HFF-Myc (cell line): ENCODE results near the gene COL5A1.
"Not testable (repeated sequence)": the region's sequence is repeated elsewhere in the genome, so short reads cannot be mapped to it uniquely, and the experiment has no call there.

Source experiments
- DNase-seq: peaks from one replicate; pipeline ENCODE4 v3.0.0-alpha.2; 2011; ENCODE audit warnings: low read depth; ENCODE audit errors: extremely low read depth
- H3K4me3 ChIP-seq: replicated peaks from 2 replicates; pipeline ENCODE4 v1.5.1; 2011; ENCODE audit warnings: low read depth, mild to moderate bottlenecking, control low read depth, low read length
- CTCF ChIP-seq: IDR thresholded peaks from 2 replicates; pipeline ENCODE4 v1.5.1; 2012; ENCODE audit warnings: mild to moderate bottlenecking, low read depth, low read length, control low read depth; ENCODE audit errors: missing control alignments

The COL5A1 gene

GRCh38 chr9:134663084-134663483 is 21.5 kb downstream of the COL5A1 start:
- H3K4me3 ChIP-seq: no peak overlapping the region
- no peak for DNase-seq
- no peak for TF ChIP-seq CTCF

DNA sequence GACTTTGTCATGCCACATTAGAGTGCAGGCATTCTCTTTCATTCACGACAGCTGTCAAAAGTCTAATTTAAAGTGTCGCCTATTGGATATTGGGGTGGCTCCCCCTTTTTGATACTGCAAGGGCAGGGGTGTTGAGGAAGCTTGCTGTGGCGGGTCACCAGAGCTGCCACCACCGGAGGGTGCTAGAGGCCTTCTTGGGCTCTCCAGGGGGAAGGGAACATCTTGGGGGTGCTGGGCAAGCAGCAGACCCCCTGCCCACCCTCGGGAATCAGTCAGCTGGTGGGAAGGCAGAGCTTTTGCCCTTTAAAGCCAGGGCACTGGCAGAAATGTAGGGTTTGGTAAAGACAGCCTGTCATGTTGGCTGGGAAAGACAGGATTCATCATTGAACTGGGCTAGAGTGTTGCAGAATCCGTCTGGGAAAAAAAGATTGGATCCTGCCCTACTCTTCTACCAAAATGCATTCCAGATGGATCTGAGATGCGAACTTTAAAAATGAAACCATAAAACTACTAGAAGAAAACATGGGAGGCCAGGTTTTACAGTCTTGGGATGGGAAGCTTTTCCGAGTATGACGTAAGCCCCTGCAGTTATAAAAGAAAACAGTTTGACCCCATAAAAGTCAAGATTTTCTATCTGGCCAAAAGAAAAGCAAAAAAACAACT is 22.3 kb downstream of the COL5A1 start:
- peak; percentile 31 for TF ChIP-seq CTCF
- H3K4me3 ChIP-seq: no peak overlapping the region
- DNase-seq: no peak

- H3K4me3 ChIP-seq: no peak overlapping the region
- TF ChIP-seq CTCF: no peak
Observed at GRCh38 chr9:134664446-134664845, 22.8 kb downstream of the COL5A1 start.

GRCh38 chr9:134666208-134666607 is 24.6 kb downstream of the COL5A1 start:
- no peak for DNase-seq
- no peak for TF ChIP-seq CTCF
- H3K4me3 ChIP-seq: no peak overlapping the region

More at GRCh38 chr9:134664446-134664845, 22.8 kb downstream of the COL5A1 start:
- no peak for DNase-seq

- no peak for TF ChIP-seq CTCF
- H3K4me3 ChIP-seq: no peak overlapping the region
- no peak for DNase-seq
Observed at GRCh38 chr9:134666831-134667230, 25.2 kb downstream of the COL5A1 start.

DNA sequence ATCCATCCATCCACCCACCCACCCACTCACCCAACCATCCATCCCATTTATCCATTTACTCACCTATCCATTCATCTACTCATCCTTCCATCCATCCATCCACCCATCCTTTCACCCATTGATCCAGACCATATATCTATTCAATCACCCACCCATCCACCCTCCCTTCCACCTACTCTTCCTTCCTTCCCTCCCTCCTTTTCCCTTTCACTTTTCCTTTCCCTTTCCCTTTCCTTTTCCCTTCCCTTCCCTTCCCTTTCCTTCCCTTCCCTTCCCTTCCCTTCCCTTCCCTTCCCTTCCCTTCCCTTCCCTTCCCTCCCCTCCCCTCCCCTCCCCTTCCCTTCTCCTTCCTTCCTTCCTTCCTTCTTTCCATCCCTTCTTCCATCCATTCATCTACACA is 27.4 kb downstream of the COL5A1 start:
- H3K4me3 ChIP-seq: not testable (repeated sequence)

DNA sequence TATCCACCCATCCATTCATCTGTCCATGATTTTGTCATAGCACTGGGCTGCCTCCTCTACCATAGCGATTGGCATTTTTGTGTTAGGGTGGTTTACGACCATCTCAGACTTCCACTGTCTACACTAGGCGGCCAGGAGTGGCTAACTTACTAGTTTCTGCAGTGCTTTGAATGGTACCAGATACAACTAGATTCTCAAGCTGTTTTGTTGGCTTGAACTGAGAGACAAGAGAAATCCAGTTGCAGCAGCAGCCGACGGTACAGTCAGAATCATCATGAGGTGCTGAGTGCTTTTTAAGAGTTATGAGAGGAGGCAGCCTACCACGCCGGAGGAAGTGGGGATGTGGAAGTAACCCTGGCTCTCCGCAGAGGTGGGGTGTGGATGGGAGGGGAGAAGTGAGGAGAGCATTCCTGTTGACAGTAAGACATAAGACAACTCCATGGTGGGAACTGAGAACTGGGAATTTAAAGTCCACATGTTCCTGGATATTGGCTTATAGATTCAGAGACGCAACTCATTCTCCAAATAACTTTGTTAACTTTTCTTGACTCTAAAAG is 27.9 kb downstream of the COL5A1 start:
- no peak overlapping the region for H3K4me3 ChIP-seq
- no peak for TF ChIP-seq CTCF
- DNase-seq: no peak

More for the DNA sequence above, 27.4 kb downstream of the COL5A1 start:
- not testable (repeated sequence) for DNase-seq
